Left lung (tissue), 10 donors: ENCODE measurements around the gene IKBKE. TPM values are rescaled to one million over a fixed set of nuclear protein-coding genes. Genes with fewer than 3 reads are reported as not detected.

Source experiments
- ATAC-seq: fragments of 200-7000 bp; cut with Tn5 transposase; one replicate; pipeline ENCODE4 v1.9.1; 2020; ENCODE audit warnings: moderate library complexity
- DNase-seq, 4 donors: peaks; one replicate each; pipeline ENCODE4 v3.0.0-alpha.2; 2013 to 2020
- H3K27ac ChIP-seq, 2 donors: fragments of 200-600 bp; sonication (generic) in 1 of 2; one replicate each; pipeline versions ENCODE4 v1.5.0 to v1.8.0; 2020 to 2021
- H3K27me3 ChIP-seq, 2 donors: fragments of 200-600 bp; sonication (generic) in 1 of 2; one replicate each; pipeline versions ENCODE4 v1.5.0 to v1.8.0; 2020 to 2021
- H3K36me3 ChIP-seq, 2 donors: fragments of 200-600 bp; sonication (generic) in 1 of 2; one replicate each; pipeline versions ENCODE4 v1.5.0 to v1.8.0; 2020 to 2021
- H3K4me1 ChIP-seq, 2 donors: fragments of 200-600 bp; one replicate each; pipeline ENCODE4 v1.8.0; 2021
- H3K4me3 ChIP-seq, 2 donors: fragments of 200-600 bp; sonication (generic) in 1 of 2; one replicate each; pipeline versions ENCODE4 v1.5.0 to v1.8.0; 2020 to 2021; ENCODE audit warnings: mild to moderate bottlenecking in 1 of 2
- H3K9me3 ChIP-seq, 2 donors: fragments of 200-600 bp; sonication (generic) in 1 of 2; one replicate each; pipeline versions ENCODE4 v1.5.0 to v1.8.0; 2020 to 2021
- CTCF ChIP-seq, 2 donors: fragments of 200-600 bp; sonication (generic) in 1 of 2; IDR thresholded peaks; one replicate each; pipeline versions ENCODE4 v1.5.0 to v1.8.0; 2021; ENCODE audit warnings: antibody characterized with exemption in 2 of 2
- intact Hi-C, 2 donors: fragments of 100-400 bp; cut with DNase I; formaldehyde crosslinking; loops; one replicate each; pipeline versions ENCODE4 v1.11.2 to v1.14.2; 2022
- polyA plus RNA-seq, 6 donors: library from polyadenylated mRNA; unstranded; fragments of 120-200 nt; gene quantifications; one replicate each; pipeline ENCODE4 v1.2.1, GENCODE V29; 2013; ENCODE audit not compliant: insufficient read length in 6 of 6
- total RNA-seq, 2 donors: library from RNA; stranded (reverse); fragmentation: NEBNext Ultra II Directional; extraction: Animal tissue kit (Norgen Biotek cat#: 25700); gene quantifications; one replicate each; pipeline ENCODE4 v1.2.1, GENCODE V29; 2021
- donor health status: DM: no; HTN: yes; CAD: no.
- donor health status: DM: no; HTN: no; CAD: no.

IKBKE gene
- total and polyA plus RNA-seq, 8 donors: 4.7 to 17.8 (median 7.8) TPM

- no peak for ATAC-seq
- DNase-seq: no peak
- TF ChIP-seq CTCF (IDR thresholded peaks at IDR 0.05): no peak
- H3K4me1 ChIP-seq: peaks cover under 1 to 7% of the 10 kb centered on the region in 2 donors
- no peaks in the 10 kb centered on the region for H3K9me3 ChIP-seq
- intact Hi-C loops: no loop called here
- H3K36me3 ChIP-seq: peaks cover 0 to 87% of the 10 kb centered on the region in 2 donors
- no peaks in the 10 kb centered on the region for H3K27me3 ChIP-seq
- H3K4me3 ChIP-seq: no peak overlapping the region
- H3K27ac ChIP-seq: no peak overlapping the region
Measured at GRCh38 chr1:206451134-206451686, 19.1 kb upstream of the IKBKE start.

GRCh38 chr1:206453111-206453510 lies 17.2 kb upstream of the IKBKE start:
- Histone ChIP-seq H3K4me3 (no peak overlapping the region), H3K4me1 (peaks cover 18 to 21% of the 10 kb centered on the region in 2 donors), H3K9me3 (no peaks in the 10 kb centered on the region), H3K36me3 (peaks cover 0 to 68% of the 10 kb centered on the region in 2 donors), H3K27me3 (no peaks in the 10 kb centered on the region), H3K27ac (no peak overlapping the region)
- ATAC-seq (no peak), DNase-seq (no peak)
- no peak for TF ChIP-seq CTCF (IDR thresholded peaks at IDR 0.05)
- intact Hi-C loops: no loop called here

GRCh38 chr1:206455289-206455665 lies 15.0 kb upstream of the IKBKE start:
- Histone ChIP-seq H3K9me3 (no peaks in the 10 kb centered on the region), H3K36me3 (peaks cover 0 to 76% of the 10 kb centered on the region in 2 donors), H3K4me1 (peaks cover 18 to 21% of the 10 kb centered on the region in 2 donors), H3K27ac (no peak overlapping the region), H3K27me3 (no peaks in the 10 kb centered on the region), H3K4me3 (no peak overlapping the region)
- no peak for TF ChIP-seq CTCF (IDR thresholded peaks at IDR 0.05)
- DNase-seq (no peak), ATAC-seq (no peak)
- intact Hi-C loops: no loop called here

GRCh38 chr1:206455666-206456344 lies 14.5 kb upstream of the IKBKE start:
- Histone ChIP-seq H3K4me3 (no peak overlapping the region), H3K4me1 (peaks cover 18 to 21% of the 10 kb centered on the region in 2 donors), H3K36me3 (peaks cover 0 to 72% of the 10 kb centered on the region in 2 donors), H3K27ac (no peak overlapping the region), H3K9me3 (no peaks in the 10 kb centered on the region), H3K27me3 (no peaks in the 10 kb centered on the region)
- intact Hi-C loops: no loop called here
- DNase-seq (peak in 1 of 4 donors; percentile 35), ATAC-seq (no peak)
- TF ChIP-seq CTCF (IDR thresholded peaks at IDR 0.05): no peak

- DNase-seq (peak in 1 of 4 donors; percentile 63), ATAC-seq (peak; percentile 74)
- Histone ChIP-seq H3K9me3 (no peaks in the 10 kb centered on the region), H3K36me3 (peaks cover 0 to 70% of the 10 kb centered on the region in 2 donors), H3K27me3 (no peaks in the 10 kb centered on the region), H3K4me1 (peaks cover 18 to 21% of the 10 kb centered on the region in 2 donors), H3K4me3 (no peak overlapping the region), H3K27ac (peak overlapping the region; percentile 19 to 71)
- no peak for TF ChIP-seq CTCF (IDR thresholded peaks at IDR 0.05)
- intact Hi-C loops: no loop called here
Measured at GRCh38 chr1:206456577-206457370, 13.5 kb upstream of the IKBKE start.
